HCT116 (cell line): ENCODE results near the gene CD69. TPM values are rescaled to one million over a fixed set of nuclear protein-coding genes. Genes with fewer than 3 reads are reported as not detected.
A peak's percentile ranks its signal among the peaks of the same experiment; 100 is the strongest.

Experiments
- ATAC-seq: fragments of 200-7000 bp; cut with Tn5 transposase; 2 replicates; pipeline ENCODE4 v1.9.1; 2020; ENCODE audit warnings: mild to moderate bottlenecking, moderate library complexity
- BruUV-seq: library from RNA; stranded (reverse); fragments of 400-500 nt; replicated peaks from 2 replicates; lab custom pipeline; 2021; lab: Mats Ljungman, UMichigan
- CTCF ChIA-PET: fragments of 300-600 bp; sonication (Branson Sonifier 250); formaldehyde crosslinking; loops from one replicate; lab custom pipeline; 2021; ENCODE audit warnings: antibody characterized with exemption; lab: Charles Lee
- POLR2A ChIA-PET: fragments of 300-600, 350-600 bp; sonication (Branson Sonifier 250); formaldehyde crosslinking; loops from one replicate; lab custom pipeline; 2021; ENCODE audit warnings: antibody characterized with exemption; lab: Charles Lee
- RAD21 ChIA-PET, 2 experiments: fragments of 300-600 bp; sonication (Branson Sonifier 250); formaldehyde crosslinking; loops; one replicate each; lab custom pipeline; 2023; ENCODE audit warnings: low total read pairs in 2 of 2; ENCODE audit not compliant: uncharacterized antibody in 2 of 2, unreplicated experiment in 2 of 2, low non-redundant PET in 1 of 2; lab: Charles Lee
- DNase-seq: peaks from one replicate; pipeline ENCODE4 v3.0.0-alpha.2; 2010; ENCODE audit warnings: low read depth, low spot score
- H2AFZ ChIP-seq: fragments of 200-600 bp; shearing (Covaris generic), sonication (generic); 2 replicates; pipeline ENCODE4 v1.6.1; 2017; ENCODE audit warnings: low read depth, mixed run types, mixed read lengths, antibody characterized with exemption, low read length; ENCODE audit not compliant: poor library complexity, severe bottlenecking
- H3K27ac ChIP-seq: 2 replicates; pipeline ENCODE4 v1.5.1; 2012; ENCODE audit warnings: low read depth, low read length
- H3K27me3 ChIP-seq: fragments of 200-600 bp; sonication (generic); 2 replicates; pipeline ENCODE4 v1.6.1; 2016; ENCODE audit warnings: mixed run types, low read length, mixed read lengths; ENCODE audit not compliant: insufficient read depth
- H3K36me3 ChIP-seq, 2 experiments: fragments of 200-500 bp in 1 of 2; fragments of 200-600 bp in 1 of 2; sonication (Bioruptor generic) in 1 of 2; sonication (generic) in 1 of 2; 2 replicates each; pipeline versions ENCODE4 v1.5.1 to v1.6.1; 2014 to 2016; ENCODE audit warnings: low read length in 2 of 2, inconsistent platforms in 1 of 2, mixed read lengths in 1 of 2, mixed run types in 1 of 2; ENCODE audit not compliant: insufficient read depth in 2 of 2, control insufficient read depth in 1 of 2
- H3K4me1 ChIP-seq, 2 experiments: fragments of 200-600 bp in 1 of 2; sonication (generic) in 1 of 2; 2 replicates each; pipeline versions ENCODE4 v1.5.1 to v1.6.1; 2012 to 2017; ENCODE audit warnings: low read length in 2 of 2, inconsistent platforms in 1 of 2, mild to moderate bottlenecking in 1 of 2, mixed read lengths in 1 of 2, mixed run types in 1 of 2, moderate library complexity in 1 of 2; ENCODE audit not compliant: insufficient read depth in 2 of 2, control insufficient read depth in 1 of 2
- H3K4me2 ChIP-seq: fragments of 200-600 bp; sonication (generic); 2 replicates; pipeline ENCODE4 v1.6.1; 2017; ENCODE audit warnings: mixed run types, low read length, mixed read lengths
- H3K4me3 ChIP-seq, 2 experiments: fragments of 200-600 bp in 1 of 2; sonication (generic) in 1 of 2; replicated peaks in 1 of 2; 2 replicates each; pipeline ENCODE4 v1.5.1; 2011 to 2016; ENCODE audit warnings: low read length in 2 of 2, control low read depth in 1 of 2, low read depth in 1 of 2, mild to moderate bottlenecking in 1 of 2, mixed read lengths in 1 of 2, mixed run types in 1 of 2
- H3K79me2 ChIP-seq: fragments of 200-600 bp; sonication (generic); 2 replicates; pipeline ENCODE4 v1.6.1; 2017; ENCODE audit warnings: mild to moderate bottlenecking, mixed run types, low read length, moderate library complexity, mixed read lengths; ENCODE audit not compliant: insufficient read depth
- H3K9ac ChIP-seq: fragments of 200-600 bp; sonication (generic); 2 replicates; pipeline ENCODE4 v1.6.1; 2016; ENCODE audit warnings: low read length, mixed read lengths
- H3K9me2 ChIP-seq: fragments of 200-600 bp; sonication (generic), shearing (Covaris generic); 2 replicates; pipeline ENCODE4 v1.6.1; 2017; ENCODE audit warnings: mixed run types, mild to moderate bottlenecking, moderate library complexity; ENCODE audit not compliant: insufficient read depth
- H3K9me3 ChIP-seq, 2 experiments: fragments of 200-500 bp in 1 of 2; fragments of 200-600 bp in 1 of 2; sonication (Bioruptor generic) in 1 of 2; sonication (generic) in 1 of 2; 2 replicates each; pipeline ENCODE4 v1.6.1; 2014 to 2017; ENCODE audit warnings: low read length in 2 of 2, mixed read lengths in 2 of 2, inconsistent platforms in 1 of 2, low read depth in 1 of 2, mild to moderate bottlenecking in 1 of 2, mixed run types in 1 of 2, moderate library complexity in 1 of 2; ENCODE audit not compliant: control insufficient read depth in 1 of 2, insufficient read depth in 1 of 2
- H4K20me1 ChIP-seq: fragments of 200-600 bp; sonication (generic), shearing (Covaris generic); 2 replicates; pipeline ENCODE4 v1.6.1; 2017; ENCODE audit warnings: mixed run types, mild to moderate bottlenecking, moderate library complexity; ENCODE audit not compliant: insufficient read depth
- CBX3 ChIP-seq: IDR thresholded peaks from 2 replicates; pipeline ENCODE4 v1.6.1; 2012; ENCODE audit warnings: low read depth
- CEBPB ChIP-seq: IDR thresholded peaks from 2 replicates; pipeline ENCODE4 v1.6.1; 2012; ENCODE audit warnings: low read depth
- ELF1 ChIP-seq: IDR thresholded peaks from 2 replicates; pipeline ENCODE4 v1.6.1; 2012; ENCODE audit warnings: low read depth, borderline replicate concordance
- EZH2 ChIP-seq: fragments of 200-600 bp; sonication (generic); IDR thresholded peaks from 2 replicates; pipeline ENCODE4 v1.6.1; 2017; ENCODE audit warnings: antibody characterized with exemption, mixed run types
- EZH2phosphoT487 ChIP-seq: fragments of 200-600 bp; IDR thresholded peaks from 2 replicates; pipeline ENCODE4 v1.6.1; 2018; ENCODE audit warnings: antibody characterized with exemption, borderline replicate concordance
- FOSL1 ChIP-seq: IDR thresholded peaks from 2 replicates; pipeline ENCODE4 v1.6.1; 2012; ENCODE audit warnings: low read depth
- POLR2A ChIP-seq: IDR thresholded peaks from 2 replicates; pipeline ENCODE4 v1.7.0; 2011; ENCODE audit warnings: borderline replicate concordance; ENCODE audit not compliant: insufficient read depth, insufficient read length; ENCODE audit errors: extremely low read depth
- POLR2AphosphoS5 ChIP-seq: IDR thresholded peaks from 2 replicates; pipeline ENCODE4 v1.6.1; 2011; ENCODE audit warnings: mild to moderate bottlenecking, low read depth, low read length, moderate library complexity
- RAD21 ChIP-seq: IDR thresholded peaks from 2 replicates; pipeline ENCODE4 v1.6.1; 2012; ENCODE audit warnings: low read depth, mild to moderate bottlenecking
- SIN3A ChIP-seq: IDR thresholded peaks from 2 replicates; pipeline ENCODE4 v1.6.1; 2012; ENCODE audit warnings: low read depth
- SP1 ChIP-seq: IDR thresholded peaks from 2 replicates; pipeline ENCODE4 v1.6.1; 2012; ENCODE audit warnings: low read depth
- SRF ChIP-seq: IDR thresholded peaks from 2 replicates; pipeline ENCODE4 v1.6.1; 2012; ENCODE audit warnings: low read depth
- TCF7L2 ChIP-seq: IDR thresholded peaks from 2 replicates; pipeline ENCODE4 v1.7.0; 2011; ENCODE audit warnings: borderline replicate concordance, inconsistent platforms; ENCODE audit not compliant: insufficient read depth, insufficient read length; ENCODE audit errors: extremely low read depth
- ZFX ChIP-seq: fragments of 450-650 bp; IDR thresholded peaks from 2 replicates; pipeline ENCODE4 v1.6.1; 2017
- ZNF274 ChIP-seq: fragments of 200-500 bp; sonication (Bioruptor generic); IDR thresholded peaks from 2 replicates; pipeline ENCODE4 v1.6.1; 2014; ENCODE audit warnings: mild to moderate bottlenecking, low read depth, low read length, inconsistent platforms
- intact Hi-C: fragments of 100-400 bp; cut with micrococcal nuclease; formaldehyde crosslinking; loops from 2 replicates; pipeline ENCODE4 v1.10.0; 2022
- total RNA-seq: library from RNA; stranded (reverse); gene quantifications from one replicate; pipeline ENCODE4 v1.2.1, GENCODE V29; 2021; ENCODE audit not compliant: unreplicated experiment
- TF ChIP-seq, protein P1 (sequence below): IDR thresholded peaks from 2 replicates; pipeline ENCODE4 v1.6.1; 2012
- TF ChIP-seq, protein P2 (sequence below): IDR thresholded peaks from 2 replicates; pipeline ENCODE4 v1.6.1; 2012
- TF ChIP-seq, protein P3 (sequence below): IDR thresholded peaks from 2 replicates; pipeline ENCODE4 v1.6.1; 2012; ENCODE audit warnings: low read depth

The CD69 gene
- total RNA-seq, 1 experiment from 2014 or later = not detected

DNA sequence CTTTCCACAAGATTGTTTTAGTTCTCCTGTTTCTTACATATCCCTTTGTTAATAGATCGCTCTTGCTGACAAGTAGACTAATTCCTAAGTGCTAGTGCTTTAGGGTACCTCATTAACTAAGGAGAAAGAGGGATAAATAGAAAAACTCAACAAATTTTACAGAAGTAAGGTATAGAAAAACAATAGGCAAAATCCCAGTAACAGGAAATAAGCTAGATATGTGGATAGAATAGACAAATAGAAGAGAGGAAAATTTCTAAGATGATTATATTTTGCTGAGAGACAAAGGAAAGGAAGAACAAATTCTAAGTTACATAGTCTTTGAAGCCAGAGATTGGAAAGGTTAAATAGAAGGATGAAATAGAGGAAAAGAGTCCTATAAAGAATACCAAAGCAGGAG lies 1.0 kb downstream of the CD69 start:
- Histone ChIP-seq H3K27ac (no peak overlapping the region), H3K79me2 (no peaks in the 10 kb centered on the region), H3K9ac (no peak overlapping the region), H2AFZ (no peak overlapping the region), H3K4me1 (no peaks in the 10 kb centered on the region), H3K4me2 (no peak overlapping the region), H3K27me3 (peaks cover 66% of the 10 kb centered on the region), H3K4me3 (no peak overlapping the region), H3K9me3 (no peaks in the 10 kb centered on the region), H4K20me1 (no peaks in the 10 kb centered on the region), H3K9me2 (no peaks in the 10 kb centered on the region), H3K36me3 (no peaks in the 10 kb centered on the region)
- POLR2A ChIA-PET = no interaction called here
- TF ChIP-seq EZH2phosphoT487 = 0 out of 2 replicates have a peak, but pooled peaks have one; percentile 4
- TF ChIP-seq, protein P1, sequence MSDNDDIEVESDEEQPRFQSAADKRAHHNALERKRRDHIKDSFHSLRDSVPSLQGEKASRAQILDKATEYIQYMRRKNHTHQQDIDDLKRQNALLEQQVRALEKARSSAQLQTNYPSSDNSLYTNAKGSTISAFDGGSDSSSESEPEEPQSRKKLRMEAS = no peak
- CTCF ChIA-PET = interaction anchor here (0.7 to 4.1 kb wide), 4 partner anchors 9 to 17 kb away, joined by 3 to 21 read pairs (median 6); no protein-coding TSS in a partner anchor
- no TSS peak for BruUV-seq
- RAD21 ChIA-PET = no interaction called here
- ATAC-seq = no peak
- DNase-seq = no peak
- intact Hi-C loops = no loop called here

DNA sequence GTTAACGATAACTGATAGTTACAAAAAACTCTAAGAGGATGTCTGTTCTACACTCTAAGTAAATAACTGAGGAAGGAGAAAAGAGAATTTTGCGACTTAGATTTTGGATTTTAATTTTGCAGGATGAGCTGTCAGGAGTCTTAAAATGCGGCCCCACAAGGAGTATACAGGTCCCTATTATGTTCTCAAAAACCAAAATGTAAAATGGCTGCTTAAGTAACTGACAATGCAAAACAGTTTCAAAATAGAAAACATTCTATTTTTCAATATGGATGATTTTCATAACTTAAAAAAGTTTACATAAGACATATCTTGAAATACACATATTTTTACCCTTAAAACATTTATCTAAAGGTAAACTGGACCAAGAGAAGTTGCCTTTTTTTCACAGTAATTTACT lies 2.6 kb downstream of the CD69 start:
- H3K4me2 ChIP-seq = no peak overlapping the region
- no peaks in the 10 kb centered on the region for H3K4me1 ChIP-seq
- no peaks in the 10 kb centered on the region for H3K9me3 ChIP-seq
- POLR2A ChIA-PET = no interaction called here
- H4K20me1 ChIP-seq = no peaks in the 10 kb centered on the region
- H3K79me2 ChIP-seq = no peaks in the 10 kb centered on the region
- H3K36me3 ChIP-seq = no peaks in the 10 kb centered on the region
- no peak overlapping the region for H3K27ac ChIP-seq
- H3K27me3 ChIP-seq = peaks cover 67% of the 10 kb centered on the region
- H3K9ac ChIP-seq = no peak overlapping the region
- CTCF ChIA-PET = interaction anchor here (1.2 to 1.6 kb wide), 3 partner anchors 9 to 182 kb away, joined by 3 to 6 read pairs (median 3); no protein-coding TSS in a partner anchor
- intact Hi-C loops = no loop called here
- H3K4me3 ChIP-seq = no peak overlapping the region
- BruUV-seq = no TSS peak
- no peaks in the 10 kb centered on the region for H3K9me2 ChIP-seq
- ATAC-seq = no peak
- no peak for DNase-seq
- RAD21 ChIA-PET = no interaction called here
- H2AFZ ChIP-seq = no peak overlapping the region
- TF ChIP-seq CEBPB (no peak), ZNF274 (no peak), SRF (no peak), EZH2phosphoT487 (no peak), SIN3A (no peak), CBX3 (no peak), RAD21 (no peak), ZFX (no peak), FOSL1 (no peak), POLR2A (no peak), POLR2AphosphoS5 (no peak), ELF1 (no peak), TCF7L2 (no peak), EZH2 (no peak), SP1 (no peak)
- TF ChIP-seq, protein P1 = no peak
- TF ChIP-seq, protein P2, sequence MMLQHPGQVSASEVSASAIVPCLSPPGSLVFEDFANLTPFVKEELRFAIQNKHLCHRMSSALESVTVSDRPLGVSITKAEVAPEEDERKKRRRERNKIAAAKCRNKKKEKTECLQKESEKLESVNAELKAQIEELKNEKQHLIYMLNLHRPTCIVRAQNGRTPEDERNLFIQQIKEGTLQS = no peak
- TF ChIP-seq, protein P3, sequence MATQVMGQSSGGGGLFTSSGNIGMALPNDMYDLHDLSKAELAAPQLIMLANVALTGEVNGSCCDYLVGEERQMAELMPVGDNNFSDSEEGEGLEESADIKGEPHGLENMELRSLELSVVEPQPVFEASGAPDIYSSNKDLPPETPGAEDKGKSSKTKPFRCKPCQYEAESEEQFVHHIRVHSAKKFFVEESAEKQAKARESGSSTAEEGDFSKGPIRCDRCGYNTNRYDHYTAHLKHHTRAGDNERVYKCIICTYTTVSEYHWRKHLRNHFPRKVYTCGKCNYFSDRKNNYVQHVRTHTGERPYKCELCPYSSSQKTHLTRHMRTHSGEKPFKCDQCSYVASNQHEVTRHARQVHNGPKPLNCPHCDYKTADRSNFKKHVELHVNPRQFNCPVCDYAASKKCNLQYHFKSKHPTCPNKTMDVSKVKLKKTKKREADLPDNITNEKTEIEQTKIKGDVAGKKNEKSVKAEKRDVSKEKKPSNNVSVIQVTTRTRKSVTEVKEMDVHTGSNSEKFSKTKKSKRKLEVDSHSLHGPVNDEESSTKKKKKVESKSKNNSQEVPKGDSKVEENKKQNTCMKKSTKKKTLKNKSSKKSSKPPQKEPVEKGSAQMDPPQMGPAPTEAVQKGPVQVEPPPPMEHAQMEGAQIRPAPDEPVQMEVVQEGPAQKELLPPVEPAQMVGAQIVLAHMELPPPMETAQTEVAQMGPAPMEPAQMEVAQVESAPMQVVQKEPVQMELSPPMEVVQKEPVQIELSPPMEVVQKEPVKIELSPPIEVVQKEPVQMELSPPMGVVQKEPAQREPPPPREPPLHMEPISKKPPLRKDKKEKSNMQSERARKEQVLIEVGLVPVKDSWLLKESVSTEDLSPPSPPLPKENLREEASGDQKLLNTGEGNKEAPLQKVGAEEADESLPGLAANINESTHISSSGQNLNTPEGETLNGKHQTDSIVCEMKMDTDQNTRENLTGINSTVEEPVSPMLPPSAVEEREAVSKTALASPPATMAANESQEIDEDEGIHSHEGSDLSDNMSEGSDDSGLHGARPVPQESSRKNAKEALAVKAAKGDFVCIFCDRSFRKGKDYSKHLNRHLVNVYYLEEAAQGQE = no peak
